GM18951 (cell line): ENCODE measurements around the gene TSHZ3.

ENCODE experiments used
- POLR2A ChIP-seq: IDR thresholded peaks from 4 replicates; pipeline ENCODE4 v1.6.1; 2011; ENCODE audit warnings: mild to moderate bottlenecking; ENCODE audit not compliant: insufficient read length, insufficient read depth; ENCODE audit errors: extremely low read depth
- in situ Hi-C: fragments of 300-500 bp; cut with MboI; formaldehyde crosslinking; loops from one replicate; pipeline ENCODE4 v1.12.0; 2022; ENCODE audit warnings: low sequenced_read_pairs, mixed read lengths, inconsistent platforms; ENCODE audit not compliant: unreplicated experiment

The TSHZ3 gene

DNA sequence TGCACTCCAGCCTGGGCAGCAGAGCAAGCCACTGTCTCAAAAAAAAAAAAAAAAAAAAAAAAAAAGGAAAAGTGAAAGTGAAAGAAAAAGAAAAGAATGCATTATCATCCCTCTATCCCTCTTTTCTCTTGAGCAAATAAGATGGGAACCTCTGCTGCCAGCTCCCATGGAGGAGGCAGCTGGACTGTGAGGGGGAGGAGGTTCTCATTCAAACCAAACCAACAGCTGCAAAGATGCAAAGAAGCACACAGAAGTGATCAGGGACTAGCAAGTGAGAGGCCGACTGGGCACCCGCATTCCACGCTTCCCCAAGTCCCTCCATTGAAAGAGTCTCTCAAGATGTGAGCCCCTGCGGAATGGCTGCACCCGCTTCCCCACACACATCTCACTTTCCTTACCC lies 63.5 kb downstream of the TSHZ3 start:
- no peak for TF ChIP-seq POLR2A
- in situ Hi-C loops = no loop called here

DNA sequence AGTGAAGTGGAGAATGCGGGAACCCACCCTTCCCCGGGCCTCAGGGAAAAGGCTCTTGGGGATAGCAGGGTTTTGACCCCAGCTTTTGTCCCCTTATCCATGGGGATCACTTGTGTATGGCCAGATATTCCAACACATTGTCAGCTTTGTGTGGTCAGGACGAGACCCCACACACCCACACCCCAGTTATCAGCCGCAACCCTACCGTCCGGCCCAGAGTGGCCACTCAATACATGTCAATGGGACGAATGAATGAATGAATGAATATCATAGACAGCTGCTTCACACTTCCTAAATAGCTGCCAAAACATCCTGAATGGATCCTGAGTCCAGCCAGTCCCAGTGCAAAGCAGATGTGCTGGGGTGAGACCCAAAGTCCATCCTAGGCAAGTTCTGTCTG lies 64.6 kb downstream of the TSHZ3 start:
- TF ChIP-seq POLR2A = no peak
- in situ Hi-C loops = no loop called here

DNA sequence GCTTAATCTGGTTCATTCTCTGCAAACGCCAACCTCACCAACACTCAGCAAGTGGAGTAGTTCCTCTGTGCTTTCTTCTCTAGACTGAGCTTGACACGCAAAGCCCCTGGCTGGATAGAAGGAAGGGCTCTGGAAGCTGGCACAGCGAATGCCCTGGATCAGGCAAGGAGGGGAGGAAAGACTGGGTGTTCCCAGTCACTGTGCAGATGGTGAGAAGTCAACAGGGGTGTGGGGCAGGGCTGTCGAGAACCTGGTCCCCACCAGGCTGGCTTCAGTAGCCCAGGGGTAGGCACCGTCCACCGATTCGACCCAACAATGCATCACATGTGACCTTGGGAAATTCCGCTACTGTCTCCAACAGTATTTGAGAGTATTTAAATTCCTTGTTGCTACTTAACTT lies 65.5 kb downstream of the TSHZ3 start:
- in situ Hi-C loops = no loop called here
- TF ChIP-seq POLR2A = no peak

DNA sequence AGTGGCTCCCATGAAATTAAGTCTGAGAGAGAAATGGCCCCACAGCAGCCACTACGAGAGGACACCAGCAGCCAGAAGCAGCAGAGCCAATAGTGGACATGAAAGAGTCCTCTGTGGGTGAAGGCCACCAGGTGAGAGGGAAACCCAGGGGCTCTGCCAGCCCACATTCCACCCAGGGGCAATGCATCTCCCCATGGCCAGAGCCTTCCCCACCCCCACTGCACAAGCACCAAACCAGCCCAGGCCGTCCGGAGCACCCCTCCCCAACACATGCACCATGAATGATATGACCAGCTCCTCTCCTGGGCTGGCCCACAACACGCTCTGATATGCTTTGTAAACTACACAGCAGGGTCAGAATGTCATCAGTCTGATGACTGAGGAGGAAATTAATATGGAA lies 66.9 kb downstream of the TSHZ3 start:
- in situ Hi-C loops = no loop called here

DNA sequence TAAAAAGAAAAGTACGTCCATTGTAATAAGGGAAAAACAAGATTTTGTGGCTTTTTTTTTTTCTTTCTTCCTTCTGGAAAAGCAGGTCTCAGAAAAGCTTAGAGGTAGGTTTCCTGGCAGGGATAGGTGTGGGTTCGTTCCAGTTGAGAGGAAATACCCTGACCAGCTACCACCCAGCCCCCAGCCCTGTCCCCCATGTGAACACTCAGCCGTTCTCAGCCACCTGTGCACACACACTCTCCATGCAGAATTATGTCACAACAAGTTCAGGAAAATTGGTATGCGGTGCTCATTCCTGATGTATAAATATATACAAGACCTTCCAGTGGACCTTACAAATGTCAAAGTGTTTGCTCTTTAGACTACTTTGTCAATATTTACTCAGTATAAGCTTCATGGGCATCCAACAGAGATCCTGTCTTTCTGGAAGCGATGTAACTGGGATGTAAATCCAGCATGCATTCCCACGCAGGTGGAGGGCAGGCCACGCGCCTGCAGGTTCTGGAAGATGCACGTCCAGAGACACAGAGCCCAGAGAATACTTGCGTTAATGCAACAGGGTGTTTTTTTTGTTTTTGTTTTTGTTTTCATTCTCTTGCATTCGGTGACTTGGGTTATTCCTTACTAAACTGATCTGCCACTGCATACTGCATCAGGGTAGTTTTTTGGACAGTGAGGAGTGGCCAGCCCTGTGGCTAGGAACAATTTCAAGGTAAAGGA lies 68.8 kb downstream of the TSHZ3 start:
- no peak for TF ChIP-seq POLR2A
- in situ Hi-C loops = no loop called here

More for the DNA sequence above, 66.9 kb downstream of the TSHZ3 start:
- TF ChIP-seq POLR2A = no peak

DNA sequence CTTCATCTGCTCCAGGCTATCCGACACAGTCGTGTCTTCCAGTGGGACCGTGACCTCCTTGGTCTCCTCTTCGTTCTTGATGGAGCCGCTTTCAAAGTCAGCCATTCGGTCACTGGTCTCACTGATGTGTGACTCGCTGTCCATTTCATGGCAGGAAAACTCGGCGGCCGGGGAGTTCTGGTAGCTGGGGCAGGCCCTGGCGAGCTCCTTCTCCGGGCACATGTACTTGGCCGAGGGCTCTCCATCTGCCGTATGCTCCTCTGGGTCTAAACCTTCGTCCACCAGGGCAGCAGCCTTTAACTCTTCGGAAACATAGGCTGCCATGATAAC lies 69.8 kb downstream of the TSHZ3 start:
- no peak for TF ChIP-seq POLR2A
- in situ Hi-C loops = no loop called here

DNA sequence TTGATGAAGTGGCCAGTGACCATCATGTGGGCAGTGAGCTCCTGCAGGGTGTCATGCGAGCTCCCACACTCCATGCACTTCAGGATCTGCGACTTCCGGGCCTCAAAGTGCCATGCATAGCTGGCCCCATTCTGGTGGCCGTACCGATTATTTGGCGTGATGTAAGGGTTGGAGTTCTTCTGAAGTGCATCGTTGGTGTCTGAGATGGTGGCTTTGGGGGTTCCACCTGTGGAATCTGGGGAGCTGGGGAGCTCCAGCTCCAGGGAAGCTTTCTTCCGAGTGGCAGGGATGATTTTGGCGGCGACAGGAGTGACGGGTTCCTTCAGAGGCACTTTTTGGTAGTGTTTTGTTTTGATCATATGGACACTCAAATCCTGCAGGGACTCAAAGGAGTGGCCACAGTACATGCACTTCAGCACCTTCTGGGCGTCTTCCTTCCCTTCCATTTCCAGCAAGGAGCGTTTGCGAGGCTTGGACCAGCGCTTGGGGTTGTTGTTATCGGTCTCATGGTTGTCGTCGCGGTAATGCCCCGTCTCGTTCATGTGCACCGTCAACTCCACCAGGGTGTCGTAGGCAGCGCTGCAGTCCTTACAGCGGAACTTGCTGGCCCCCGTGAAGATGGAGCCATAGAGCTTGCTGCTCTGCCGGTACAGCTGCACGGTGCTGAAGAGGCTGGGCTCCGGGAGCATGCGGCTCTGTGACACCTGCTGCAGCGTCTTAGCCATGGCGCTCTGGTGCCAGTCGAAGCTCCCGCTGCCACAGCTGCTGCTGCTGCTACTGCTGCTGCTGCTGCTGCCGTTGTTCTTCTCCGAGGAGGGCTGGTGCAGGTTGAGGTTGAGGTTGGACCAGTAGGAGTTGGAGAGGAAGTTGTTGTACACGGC lies 70.4 kb downstream of the TSHZ3 start:
- TF ChIP-seq POLR2A = no peak
- in situ Hi-C loops = no loop called here

DNA sequence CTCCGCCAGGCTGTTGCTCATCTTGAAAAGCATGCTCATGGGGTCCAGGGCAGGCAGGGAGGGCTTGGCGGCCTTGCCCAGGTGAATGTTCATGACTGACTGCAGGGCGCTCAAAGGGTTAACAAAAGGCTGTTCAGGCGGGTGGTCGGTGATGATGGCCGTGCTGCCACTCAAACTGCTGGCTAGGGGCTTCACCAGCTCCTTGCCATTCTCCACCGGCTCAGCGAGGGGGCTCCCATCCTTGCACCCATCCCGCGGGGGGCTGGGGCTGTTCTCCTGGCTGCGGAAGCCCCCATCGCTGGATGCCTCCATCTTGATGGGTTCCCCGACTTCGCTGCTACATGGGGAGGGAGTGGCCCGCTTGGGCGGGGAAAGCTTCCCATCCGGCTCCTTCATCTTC lies 71.7 kb downstream of the TSHZ3 start:
- TF ChIP-seq POLR2A = no peak
- in situ Hi-C loops = no loop called here

DNA sequence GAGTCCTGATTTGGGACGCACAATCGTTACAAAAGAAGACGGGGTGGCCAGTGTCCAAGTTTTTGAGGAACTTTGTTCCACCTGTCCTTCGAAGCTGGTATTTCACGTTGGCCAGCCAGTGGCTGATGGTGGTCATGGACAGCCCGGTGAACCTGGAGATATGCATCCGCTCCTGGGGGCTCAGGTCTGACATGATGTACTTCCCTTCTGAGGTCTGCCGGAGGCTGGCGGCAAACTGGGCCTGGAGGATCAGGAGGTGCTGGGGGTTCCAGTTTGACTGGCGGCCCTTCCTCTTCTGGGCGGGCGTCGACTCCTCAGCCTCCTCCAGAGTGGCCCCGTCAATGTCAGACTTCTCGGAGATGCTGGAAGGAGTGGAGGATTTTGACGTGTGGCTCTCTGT lies 72.4 kb downstream of the TSHZ3 start:
- TF ChIP-seq POLR2A = no peak
- in situ Hi-C loops = no loop called here

DNA sequence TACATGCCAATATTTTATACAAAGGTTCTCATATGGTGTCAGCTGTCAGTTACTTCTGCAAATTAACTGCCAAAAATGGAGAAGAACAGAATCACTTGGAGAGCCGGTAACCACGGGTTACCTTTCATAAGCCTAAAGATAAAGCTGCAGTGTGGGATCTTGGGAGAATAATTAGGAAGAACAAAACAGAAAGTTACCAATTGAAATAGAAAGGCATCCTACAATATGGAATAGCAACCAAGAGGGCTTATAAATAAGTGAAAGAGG lies 74.2 kb downstream of the TSHZ3 start:
- no peak for TF ChIP-seq POLR2A
- in situ Hi-C loops = no loop called here

DNA sequence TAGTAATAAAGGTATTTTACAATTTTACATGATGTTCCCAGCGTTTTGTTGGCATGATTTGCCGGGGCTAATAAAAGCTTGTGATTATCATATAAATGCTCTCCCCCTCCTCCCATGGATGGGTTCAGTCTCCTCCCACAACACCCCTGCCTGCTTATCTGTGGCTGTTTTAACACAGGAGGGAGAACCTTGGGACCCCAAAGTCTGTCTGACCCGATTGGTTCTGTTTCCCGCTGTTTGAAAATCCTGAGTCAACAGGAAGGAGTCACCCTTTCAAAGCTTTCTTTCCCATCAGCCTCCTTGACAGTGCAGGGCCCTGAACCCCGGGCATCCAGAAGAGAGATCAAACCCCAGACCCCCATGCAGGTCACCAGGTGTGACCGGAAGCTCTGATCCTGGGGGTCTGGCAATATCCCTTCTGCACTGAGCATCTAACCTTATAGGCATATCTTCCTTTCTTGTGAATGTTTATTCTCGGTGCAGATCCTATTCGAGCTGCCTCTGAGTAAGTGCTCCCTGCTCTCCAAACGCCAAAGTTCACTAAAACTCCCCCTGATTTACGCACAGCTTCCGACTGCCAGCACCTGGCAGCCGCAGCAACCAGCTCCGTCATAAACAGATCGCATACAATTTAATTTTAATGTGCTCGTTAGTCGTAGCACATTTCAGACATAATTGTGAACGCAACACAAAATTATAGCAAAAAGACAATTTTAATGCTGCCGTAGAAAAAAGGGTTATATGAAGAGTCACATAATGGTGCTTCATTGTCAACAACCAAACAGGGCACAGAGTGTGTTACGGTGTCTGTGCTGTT lies 74.8 kb downstream of the TSHZ3 start:
- no peak for TF ChIP-seq POLR2A
- in situ Hi-C loops = no loop called here

DNA sequence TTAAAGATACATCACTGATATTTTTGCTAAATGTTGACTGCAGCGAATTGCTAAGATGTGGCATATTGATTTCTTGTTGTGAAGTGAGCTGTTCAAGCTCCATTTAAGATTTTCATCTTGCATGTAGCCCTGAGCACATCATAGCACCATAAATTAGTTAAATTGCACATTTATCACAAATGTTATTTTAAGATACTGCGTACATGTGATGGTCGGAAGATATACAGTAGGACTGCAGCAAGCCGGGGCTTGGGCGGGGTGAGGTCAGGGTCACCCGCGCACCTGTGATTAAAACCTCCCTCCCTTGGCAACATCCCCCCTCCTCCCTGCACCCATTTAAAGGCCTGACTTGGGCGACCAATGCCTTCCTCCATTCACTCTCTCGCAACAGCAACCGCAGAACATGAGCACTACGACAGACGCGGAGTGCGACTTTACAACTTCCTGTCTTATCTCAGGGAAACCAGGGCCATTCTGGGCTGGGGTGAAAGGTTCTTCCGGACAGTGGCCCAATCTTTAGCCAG lies 76.6 kb downstream of the TSHZ3 start:
- in situ Hi-C loops = no loop called here

DNA sequence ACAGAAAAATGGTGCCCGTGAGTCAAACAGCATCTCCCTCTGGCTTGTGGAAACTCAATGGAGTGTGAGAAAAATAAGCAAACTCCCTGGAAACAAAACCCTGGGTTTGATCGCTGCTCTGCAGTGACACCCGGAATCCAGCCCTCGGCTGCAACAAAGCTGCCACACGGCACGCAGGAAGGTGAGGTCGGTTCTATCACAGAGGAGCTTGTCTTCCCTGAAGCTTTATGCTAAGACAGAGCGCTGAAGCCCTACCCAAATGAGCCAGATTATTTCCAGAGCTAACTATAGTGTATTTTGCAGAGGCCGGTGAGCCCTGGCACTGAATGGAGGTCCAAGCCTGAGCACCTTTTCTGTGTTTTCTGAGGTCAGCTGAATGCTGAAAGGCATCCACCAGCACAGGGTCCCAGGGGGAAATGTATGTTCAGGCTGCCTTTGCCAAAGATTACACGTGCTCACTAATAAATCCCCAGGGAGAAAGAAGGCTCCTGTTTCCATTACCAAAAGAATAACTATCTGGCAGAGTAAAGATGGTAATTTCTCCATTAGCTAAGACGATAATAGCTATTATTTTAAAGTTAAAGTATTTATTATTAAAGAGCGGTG lies 77.8 kb downstream of the TSHZ3 start:
- in situ Hi-C loops = no loop called here
- TF ChIP-seq POLR2A = no peak

More for the DNA sequence above, 76.6 kb downstream of the TSHZ3 start:
- TF ChIP-seq POLR2A = no peak
